SK-N-SH treated with all-trans-retinoic acid at 6 μM for 48 hours (cell line): ENCODE results near the gene HAPLN1.

ENCODE experiments used
- ATAC-seq: fragments of 200-7000 bp; cut with Tn5 transposase; 3 replicates; pipeline ENCODE4 v1.9.1; 2020; ENCODE audit warnings: mild to moderate bottlenecking, moderate library complexity
- BACH2 ChIP-seq: fragments of 250-450 bp; sonication (Bioruptor Pico); IDR thresholded peaks from 2 replicates; pipeline ENCODE4 v1.9.0; 2021; ENCODE audit warnings: mild to moderate bottlenecking, borderline replicate concordance
- CREB5 ChIP-seq: fragments of 250-450 bp; sonication (Bioruptor Pico); IDR thresholded peaks from 2 replicates; pipeline ENCODE4 v1.5.1; 2020; ENCODE audit warnings: low read depth, mild to moderate bottlenecking, moderate library complexity
- CSDC2 ChIP-seq: fragments of 250-450 bp; sonication (Bioruptor Pico); IDR thresholded peaks from 2 replicates; pipeline ENCODE4 v1.5.0; 2020; ENCODE audit warnings: mild to moderate bottlenecking, moderate library complexity
- ESRRG ChIP-seq: fragments of 250-450 bp; sonication (Bioruptor Pico); IDR thresholded peaks from 2 replicates; pipeline ENCODE4 v1.6.1; 2021; ENCODE audit warnings: mild to moderate bottlenecking
- ISL1 ChIP-seq: fragments of 250-450 bp; sonication (Bioruptor Pico); IDR thresholded peaks from 2 replicates; pipeline ENCODE4 v2.1.2; 2022; ENCODE audit warnings: mild to moderate bottlenecking, moderate library complexity
- OSR1 ChIP-seq: fragments of 250-450 bp; sonication (Bioruptor Pico); IDR thresholded peaks from 2 replicates; pipeline ENCODE4 v1.8.0; 2022; ENCODE audit warnings: moderate library complexity, mild to moderate bottlenecking, inconsistent platforms
- PATZ1 ChIP-seq: fragments of 250-450 bp; sonication (Bioruptor Pico); IDR thresholded peaks from 2 replicates; pipeline ENCODE4 v1.8.0; 2020; ENCODE audit warnings: mild to moderate bottlenecking, moderate library complexity, borderline replicate concordance
- POU6F1 ChIP-seq: fragments of 250-450 bp; sonication (Bioruptor Pico); IDR thresholded peaks from 2 replicates; pipeline ENCODE4 v1.8.0; 2021; ENCODE audit warnings: low read depth, mild to moderate bottlenecking, moderate library complexity, borderline replicate concordance
- PPARA ChIP-seq: fragments of 250-450 bp; sonication (Bioruptor Pico); IDR thresholded peaks from 2 replicates; pipeline ENCODE4 v1.5.0; 2020; ENCODE audit warnings: mild to moderate bottlenecking, borderline replicate concordance
- RARB ChIP-seq: fragments of 250-450 bp; sonication (Bioruptor Pico); IDR thresholded peaks from 2 replicates; pipeline ENCODE4 v1.8.0; 2021; ENCODE audit warnings: mild to moderate bottlenecking, moderate library complexity
- SNAI2 ChIP-seq: fragments of 250-450 bp; sonication (Bioruptor Pico); IDR thresholded peaks from 2 replicates; pipeline ENCODE4 v1.5.0; 2020; ENCODE audit warnings: mild to moderate bottlenecking, moderate library complexity
- TCF4 ChIP-seq: fragments of 250-450 bp; sonication (Bioruptor Pico); IDR thresholded peaks from 2 replicates; pipeline ENCODE4 v1.8.0; 2021; ENCODE audit warnings: mild to moderate bottlenecking, moderate library complexity, borderline replicate concordance
- TOX ChIP-seq: fragments of 250-450 bp; sonication (Bioruptor Pico); IDR thresholded peaks from 2 replicates; pipeline ENCODE4 v1.8.0; 2021; ENCODE audit warnings: mild to moderate bottlenecking, moderate library complexity, borderline replicate concordance
- TSHZ2 ChIP-seq: fragments of 250-450 bp; sonication (Bioruptor Pico); IDR thresholded peaks from 2 replicates; pipeline ENCODE4 v1.5.0; 2020; ENCODE audit warnings: mild to moderate bottlenecking, moderate library complexity
- ZC3H10 ChIP-seq: fragments of 250-450 bp; sonication (Bioruptor Pico); IDR thresholded peaks from 2 replicates; pipeline ENCODE4 v1.5.1; 2021; ENCODE audit warnings: mild to moderate bottlenecking, moderate library complexity
- ZFP3 ChIP-seq: fragments of 250-450 bp; sonication (Bioruptor Pico); IDR thresholded peaks from 2 replicates; pipeline ENCODE4 v1.5.0; 2020; ENCODE audit warnings: mild to moderate bottlenecking, moderate library complexity
- ZFP30 ChIP-seq: fragments of 450-650 bp; formaldehyde crosslinking; IDR thresholded peaks from 2 replicates; pipeline ENCODE4 v1.5.0; 2022; ENCODE audit warnings: mild to moderate bottlenecking, moderate library complexity
- ZNF565 ChIP-seq: fragments of 450-650 bp; formaldehyde crosslinking; conservative IDR thresholded peaks from 2 replicates; pipeline ENCODE4 v1.5.0; 2020; ENCODE audit warnings: low read depth, mild to moderate bottlenecking, moderate library complexity
- ZNF70 ChIP-seq: fragments of 450-650 bp; formaldehyde crosslinking; IDR thresholded peaks from 2 replicates; pipeline ENCODE4 v1.5.0; 2020; ENCODE audit warnings: mild to moderate bottlenecking, moderate library complexity

HAPLN1 gene

GRCh38 chr5:83720836-83721537 lies at the start of gene HAPLN1:
Gene HAPLN1 (minus strand): TSS chr5:83720855. CDS start chr5:83673523, 47,332 bp downstream.
- ATAC-seq, result no peak
- TF ChIP-seq BACH2 (CRISPR knock-in tag), result no peak
- TF ChIP-seq ZC3H10 (CRISPR knock-in tag), result no peak
- no peak for TF ChIP-seq CSDC2 (CRISPR knock-in tag)
- TF ChIP-seq ZNF70 (CRISPR knock-in tag), result no peak
- no peak for TF ChIP-seq PPARA
- TF ChIP-seq ISL1 (CRISPR knock-in tag), result no peak
- no peak for TF ChIP-seq POU6F1 (CRISPR knock-in tag)
- TF ChIP-seq PATZ1 (CRISPR knock-in tag), result no peak
- TF ChIP-seq ZFP3 (CRISPR knock-in tag), result no peak
- TF ChIP-seq RARB (CRISPR knock-in tag), result no peak
- no peak for TF ChIP-seq TSHZ2 (CRISPR knock-in tag)
- TF ChIP-seq, all 23 proteins: peak for 0

GRCh38 chr5:83767409-83767992 lies 46.8 kb upstream of the HAPLN1 start:
- ATAC-seq, result no peak
- TF ChIP-seq ZNF565 (CRISPR knock-in tag), result no peak
- TF ChIP-seq TCF4 (CRISPR knock-in tag), result no peak
- TF ChIP-seq POU6F1 (CRISPR knock-in tag), result no peak
- TF ChIP-seq PPARA, result no peak
- TF ChIP-seq CREB5, result no peak
- TF ChIP-seq, all 23 proteins: peak for 0

- TF ChIP-seq ZNF565 (CRISPR knock-in tag) (no peak), ESRRG (CRISPR knock-in tag) (no peak), ZC3H10 (CRISPR knock-in tag) (no peak), CSDC2 (CRISPR knock-in tag) (no peak), CREB5 (no peak), SNAI2 (CRISPR knock-in tag) (no peak), ZFP30 (CRISPR knock-in tag) (no peak), ISL1 (CRISPR knock-in tag) (no peak), OSR1 (CRISPR knock-in tag) (no peak), TOX (CRISPR knock-in tag) (no peak), RARB (CRISPR knock-in tag) (no peak), ZNF70 (CRISPR knock-in tag) (no peak)
- no peak for ATAC-seq
Measured at GRCh38 chr5:83764101-83764500, 43.4 kb upstream of the HAPLN1 start.
